CD4-positive, alpha-beta T cell treated with Interleukin-4 for 1 hour (primary cell): Measurements from ENCODE around the gene DENND6B.

Experiments
- DNase-seq, 2 donors: peaks; one replicate each; pipeline ENCODE4 v3.0.0-alpha.2; 2020 to 2022

Gene DENND6B

GRCh38 chr22:50301581-50301991, 25.2 kb downstream of the DENND6B start:
- peak in 1 of 2 donors; percentile 37 for DNase-seq

DNA sequence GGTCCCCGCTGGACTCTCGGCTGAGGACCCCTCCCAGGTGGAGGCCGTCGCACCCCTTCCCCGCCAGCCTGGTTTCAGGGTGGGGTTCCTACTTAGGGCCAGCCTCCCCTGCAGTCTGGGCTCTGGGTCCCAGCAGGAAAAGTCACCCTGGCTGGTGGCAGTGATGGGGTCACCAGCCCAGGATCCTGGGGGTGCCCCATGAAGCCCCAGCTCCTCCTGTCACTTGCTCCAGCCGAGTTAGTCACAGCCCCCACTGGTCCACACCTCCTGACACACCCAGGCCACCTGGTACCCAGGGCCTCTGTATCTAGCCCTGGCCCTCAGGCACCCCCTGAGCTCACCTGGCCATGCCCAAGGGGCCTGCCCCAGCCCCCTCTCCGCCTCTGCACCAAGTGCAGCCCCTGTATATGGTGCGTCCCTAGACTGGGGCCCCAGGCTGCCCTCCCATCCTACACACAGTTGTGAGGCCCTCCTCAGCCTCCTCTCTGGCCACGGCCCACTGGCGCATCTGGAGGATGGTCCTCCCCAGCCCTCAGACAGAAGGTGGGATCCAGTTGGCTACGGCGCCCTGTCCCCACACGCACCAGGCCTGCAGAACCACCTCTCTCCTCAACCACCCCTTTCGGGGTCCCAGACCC, 26.1 kb downstream of the DENND6B start:
- no peak for DNase-seq

- DNase-seq = no peak
Measured at GRCh38 chr22:50299785-50300619, 26.8 kb downstream of the DENND6B start.

DNA sequence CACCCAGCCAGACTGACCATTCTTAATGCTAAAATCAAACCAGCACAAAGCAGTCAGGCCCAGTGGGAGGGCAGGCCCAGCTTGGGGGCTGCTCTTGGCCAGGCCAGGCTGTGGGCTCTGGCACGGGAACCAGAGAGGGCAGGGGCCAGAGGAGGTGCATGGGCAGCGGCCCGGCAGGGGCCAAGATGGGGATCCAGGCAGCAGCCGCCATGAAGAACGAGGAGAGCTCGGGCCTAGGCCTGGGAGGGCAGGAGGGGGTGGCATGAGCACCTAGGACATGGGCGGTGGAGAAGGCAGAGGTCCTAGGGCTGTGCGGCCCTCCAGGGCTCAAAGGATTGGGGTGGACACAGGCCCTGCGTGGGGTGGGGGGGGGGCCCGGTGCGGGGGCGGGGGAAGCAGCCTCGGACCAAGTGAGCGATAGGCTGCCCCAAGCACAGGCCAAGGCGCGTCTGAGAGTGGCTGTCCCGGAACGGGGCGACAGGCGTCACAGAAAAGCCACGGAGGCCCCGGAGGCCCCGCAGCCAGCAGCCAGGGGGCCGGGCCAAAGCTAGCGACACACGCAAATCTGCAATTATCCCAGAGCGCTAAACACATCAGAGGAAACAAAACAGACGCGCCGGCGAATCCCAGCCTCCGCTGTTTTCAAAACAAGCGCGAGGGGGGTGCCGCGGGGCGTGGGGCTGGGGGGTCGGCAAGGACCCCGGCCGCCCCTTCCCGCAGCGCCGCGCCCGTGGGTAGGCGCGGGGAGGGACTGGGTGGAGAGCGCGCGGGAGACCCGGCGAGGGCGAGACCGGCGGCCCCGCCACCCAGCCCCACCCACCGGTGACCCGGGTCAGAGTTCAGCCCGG, 27.7 kb downstream of the DENND6B start:
- no peak for DNase-seq

DNA sequence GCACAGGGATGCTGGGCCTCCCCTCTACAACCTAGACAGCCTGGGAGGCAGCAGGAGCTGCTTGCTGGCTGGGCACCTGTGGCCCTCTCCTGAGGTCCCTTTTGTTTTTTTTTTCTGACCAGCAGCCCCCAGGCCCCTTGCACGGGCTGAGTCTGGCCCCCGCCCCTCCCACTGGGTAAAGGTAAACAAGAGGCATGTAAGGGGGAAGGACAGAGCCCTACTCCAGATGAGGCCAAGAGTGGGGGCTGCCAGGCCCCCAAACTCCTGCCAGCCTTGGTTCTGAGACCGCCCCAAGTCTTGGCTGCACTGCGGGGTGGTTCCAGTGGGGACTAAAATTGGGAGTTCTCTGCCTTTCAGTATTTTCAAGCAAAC, 28.6 kb downstream of the DENND6B start:
- no peak for DNase-seq

- no peak for DNase-seq
Measured at GRCh38 chr22:50297510-50298265, 29.1 kb downstream of the DENND6B start.

- DNase-seq = no peak
Measured at GRCh38 chr22:50296658-50297490, 29.9 kb downstream of the DENND6B start.

GRCh38 chr22:50294319-50294656, 32.5 kb downstream of the DENND6B start:
- DNase-seq = no peak

DNA sequence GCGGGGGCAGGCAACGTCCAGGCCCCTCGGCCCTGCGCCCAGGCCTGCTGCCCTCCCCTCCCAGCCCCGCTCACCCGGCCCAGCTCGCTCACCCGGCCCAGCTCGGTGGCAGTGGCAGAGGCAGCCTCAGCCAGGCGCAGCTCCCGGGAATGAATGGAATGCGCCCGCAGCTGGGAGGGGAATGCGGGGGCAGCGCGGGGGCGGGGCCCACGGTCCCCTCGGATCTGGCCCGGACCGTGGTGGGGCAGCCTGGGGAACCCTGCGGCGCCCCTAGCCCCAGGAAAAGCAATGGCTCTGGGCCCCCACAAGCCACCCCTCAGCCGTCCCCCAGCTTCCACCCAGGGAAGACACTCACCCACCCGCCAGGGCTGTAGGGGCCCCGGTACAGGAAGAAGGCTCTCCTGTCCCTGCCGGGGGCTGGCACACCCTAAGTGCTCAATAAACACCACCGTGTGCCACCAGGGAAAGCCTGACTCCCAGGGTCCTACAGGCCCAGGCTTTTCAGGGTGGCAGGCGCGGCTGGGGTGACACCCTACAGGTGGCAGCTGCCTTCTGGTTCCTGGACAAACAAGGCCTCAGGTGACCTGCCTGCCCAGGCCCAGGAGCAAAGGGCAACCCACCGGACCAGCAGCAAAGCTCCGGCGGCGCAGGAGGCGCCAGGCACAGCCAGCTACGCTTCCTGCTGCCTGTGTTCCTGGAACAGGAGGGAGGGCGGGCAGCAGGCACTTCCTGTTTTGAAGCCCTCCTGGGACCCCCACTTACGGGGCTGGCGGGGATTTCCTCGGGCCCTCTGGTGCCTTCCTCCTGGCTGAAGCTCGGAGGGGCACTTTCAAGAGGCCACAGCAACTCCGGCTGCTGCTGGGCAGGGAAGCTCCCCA, 33.1 kb downstream of the DENND6B start:
- DNase-seq = no peak

- peak in 1 of 2 donors; percentile 47 for DNase-seq
Measured at GRCh38 chr22:50292643-50293440, 34.0 kb downstream of the DENND6B start.

- no peak for DNase-seq
Measured at GRCh38 chr22:50289942-50290630, 36.7 kb downstream of the DENND6B start.

DNA sequence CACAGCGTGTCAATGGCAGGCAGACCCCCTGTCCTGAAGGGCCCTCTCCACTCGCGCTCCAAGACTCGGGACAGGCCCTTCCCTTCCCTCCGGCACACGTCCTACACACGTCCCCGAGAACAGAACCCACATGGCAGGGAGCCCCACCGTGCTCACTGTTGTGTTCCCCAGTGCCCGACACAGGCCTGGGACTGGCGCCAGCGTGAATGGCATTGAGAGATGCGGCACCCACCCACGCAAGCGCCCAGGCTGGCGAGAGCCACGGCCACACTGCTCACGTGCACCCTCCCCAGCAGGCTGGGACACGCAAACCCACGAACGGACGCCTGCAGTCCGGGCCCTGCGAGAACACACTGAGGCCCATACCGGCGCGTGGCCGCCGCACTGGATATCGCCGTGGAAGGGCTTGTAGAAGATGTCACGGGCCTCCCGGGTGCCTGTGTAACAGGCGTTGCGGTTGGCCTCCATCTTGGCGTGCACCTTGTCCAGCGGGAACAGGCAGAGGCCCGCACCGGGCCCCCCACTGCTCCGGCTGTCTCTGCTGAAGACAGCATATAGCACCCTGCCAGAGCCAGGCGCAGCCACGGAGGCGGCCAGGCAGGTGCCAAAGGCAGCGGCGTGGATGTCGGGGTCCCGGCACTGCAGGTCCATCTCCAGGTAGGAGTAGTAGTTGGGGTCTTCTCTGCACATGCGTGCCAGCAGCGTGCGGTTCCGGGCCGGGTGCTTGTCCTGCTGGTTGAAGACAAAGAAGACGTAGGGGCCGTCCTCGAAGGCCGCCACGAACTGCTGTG, 37.5 kb downstream of the DENND6B start:
- no peak for DNase-seq

GRCh38 chr22:50287731-50288130, 39.1 kb downstream of the DENND6B start:
- DNase-seq = no peak

GRCh38 chr22:50286701-50287318, 40.0 kb downstream of the DENND6B start:
- no peak for DNase-seq

GRCh38 chr22:50286275-50286674, 40.5 kb downstream of the DENND6B start:
- no peak for DNase-seq

DNA sequence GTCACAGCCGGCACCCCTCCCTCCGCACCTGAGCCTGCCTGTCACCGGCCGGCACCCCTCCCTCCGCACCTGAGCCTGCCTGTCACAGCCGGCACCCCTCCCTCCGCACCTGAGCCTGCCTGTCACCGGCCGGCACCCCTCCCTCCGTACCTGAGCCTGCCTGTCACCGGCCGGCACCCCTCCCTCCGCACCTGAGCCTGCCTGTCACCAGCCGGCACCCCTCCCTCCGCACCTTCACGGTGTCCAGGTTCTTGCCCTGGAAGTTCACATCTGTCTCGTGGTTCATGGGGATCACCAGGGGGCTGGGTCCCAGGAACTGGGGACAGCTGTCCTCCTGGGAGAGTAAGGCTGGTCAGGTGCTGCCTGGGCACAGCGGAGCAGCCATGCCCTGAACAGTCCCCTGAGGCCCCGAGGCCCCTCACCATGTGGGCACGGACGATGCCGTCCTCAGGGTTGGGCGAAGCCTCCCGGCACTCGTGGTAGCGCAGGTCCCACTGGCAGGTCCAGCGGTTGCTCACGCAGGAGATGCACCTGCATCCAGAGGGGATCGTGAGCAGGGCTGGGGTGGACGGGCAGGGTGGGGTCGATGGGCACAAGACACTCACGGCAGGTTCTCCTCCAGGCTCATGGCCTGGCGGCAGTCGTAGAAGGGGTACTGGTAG, 41.1 kb downstream of the DENND6B start:
- no peak for DNase-seq

DNA sequence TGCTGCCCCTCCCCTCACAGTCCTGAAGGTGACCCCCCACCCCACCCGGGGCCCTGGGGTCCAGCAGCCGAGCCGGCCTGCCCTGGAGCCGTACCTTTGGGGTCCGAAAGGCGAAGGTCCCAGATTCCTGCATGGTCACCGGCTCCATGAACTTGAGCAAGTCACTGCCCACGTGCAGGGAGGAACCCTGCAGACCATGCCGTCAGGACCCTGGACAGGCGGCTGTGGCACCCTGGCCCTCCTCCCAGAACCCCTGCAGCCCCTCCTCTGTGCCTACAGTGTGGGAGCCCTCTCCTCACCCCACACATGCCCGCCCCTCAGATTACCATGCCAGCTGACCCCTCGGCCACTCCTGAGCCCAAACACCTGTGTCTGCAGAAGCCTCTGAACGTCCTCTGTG, 42.3 kb downstream of the DENND6B start:
- no peak for DNase-seq

GRCh38 chr22:50283821-50284220, 43.0 kb downstream of the DENND6B start:
- no peak for DNase-seq
